HepG2 (cell line): ENCODE data around the gene STN1. TPM values are rescaled to one million over a fixed set of nuclear protein-coding genes. Genes with fewer than 3 reads are reported as not detected.

Source experiments
- ATAC-seq: fragments of 200-7000 bp; cut with Tn5 transposase; 3 replicates; pipeline ENCODE4 v1.9.1; 2020; ENCODE audit warnings: mild to moderate bottlenecking, moderate library complexity
- BruUV-seq: library from RNA; stranded (reverse); fragments of 400-500 nt; replicated peaks from 2 replicates; lab custom pipeline; 2021; lab: Mats Ljungman, UMichigan
- CTCF ChIA-PET: fragments of 300-600 bp; formaldehyde crosslinking; extraction: SDS; loops from one replicate; lab custom pipeline; 2021; ENCODE audit warnings: low total read pairs, inconsistent platforms, low intra/inter-chr PET ratio; lab: Yijun Ruan, JAX
- POLR2A ChIA-PET: fragments of 350-600 bp; sonication (Branson Sonifier 250); formaldehyde crosslinking; loops from one replicate; lab custom pipeline; 2020; ENCODE audit warnings: antibody characterized with exemption, inconsistent platforms; lab: Yijun Ruan, JAX
- DNase-seq: peaks from one replicate; pipeline ENCODE4 v3.0.0-alpha.2; 2015; ENCODE audit warnings: low spot score
- FAIRE-seq: peaks from 3 replicates; lab custom pipeline; 2011; peaks lifted over from hg19 to GRCh38; lab: Jason Lieb, UNC
- H2AFZ ChIP-seq: one replicate; pipeline ENCODE4 v1.6.1; 2011; ENCODE audit warnings: low read length, inconsistent platforms
- H3K27ac ChIP-seq: fragments of 300-600 bp; 3 replicates; pipeline ENCODE4 v1.8.0; 2011; ENCODE audit warnings: mixed run types, mild to moderate bottlenecking, mixed read lengths, low read length, inconsistent platforms; ENCODE audit not compliant: insufficient read depth; ENCODE audit errors: extremely low read length
- H3K27me3 ChIP-seq, 2 experiments: fragments of 200-600 bp in 1 of 2; 2 replicates in 1 of 2; 3 replicates in 1 of 2; pipeline versions ENCODE4 v1.6.0 to v1.8.0; 2011; ENCODE audit warnings: low read length in 2 of 2, mild to moderate bottlenecking in 2 of 2, moderate library complexity in 2 of 2, inconsistent platforms in 1 of 2; ENCODE audit not compliant: insufficient read depth in 2 of 2, control insufficient read depth in 1 of 2
- H3K36me3 ChIP-seq, 2 experiments: fragments of 200-600 bp in 1 of 2; replicated peaks in 1 of 2; 2 replicates in 1 of 2; 3 replicates in 1 of 2; pipeline versions ENCODE4 v1.5.1 to v1.8.0; 2011; ENCODE audit warnings: low read length in 2 of 2, inconsistent platforms in 1 of 2; ENCODE audit not compliant: insufficient read depth in 2 of 2, control insufficient read depth in 1 of 2
- H3K4me1 ChIP-seq: 2 replicates; pipeline ENCODE4 v1.5.1; 2012; ENCODE audit warnings: low read length, inconsistent platforms; ENCODE audit not compliant: insufficient read depth
- H3K4me2 ChIP-seq: 2 replicates; pipeline ENCODE4 v1.6.0; 2011; ENCODE audit warnings: low read depth, low read length, inconsistent platforms
- H3K4me3 ChIP-seq, 3 experiments: fragments of 200-600 bp in 1 of 3; sonication (generic), shearing (Covaris generic) in 1 of 3; replicated peaks in 1 of 3; 2 replicates each; pipeline ENCODE4 v1.5.1; 2011 to 2016; ENCODE audit warnings: low read length in 3 of 3, inconsistent platforms in 2 of 3, low read depth in 2 of 3, mild to moderate bottlenecking in 2 of 3, control low read depth in 1 of 3, mixed read lengths in 1 of 3; ENCODE audit not compliant: insufficient read depth in 1 of 3
- H3K79me2 ChIP-seq: one replicate; pipeline ENCODE4 v1.6.1; 2011; ENCODE audit warnings: low read length, inconsistent platforms; ENCODE audit not compliant: insufficient read depth
- H3K9ac ChIP-seq: 2 replicates; pipeline ENCODE4 v1.6.0; 2011; ENCODE audit warnings: mild to moderate bottlenecking, low read depth, low read length, inconsistent platforms; ENCODE audit not compliant: insufficient read depth
- H3K9me3 ChIP-seq: 2 replicates; pipeline ENCODE4 v1.5.1; 2012; ENCODE audit warnings: mild to moderate bottlenecking, low read length
- H4K20me1 ChIP-seq: 2 replicates; pipeline ENCODE4 v1.6.0; 2011; ENCODE audit warnings: inconsistent platforms, mild to moderate bottlenecking, low read length, moderate library complexity; ENCODE audit not compliant: insufficient read depth
- KDM2A ChIP-seq: sonication (generic); formaldehyde crosslinking; IDR thresholded peaks from 2 replicates; pipeline ENCODE4 v1.4.0; 2020; ENCODE audit warnings: low read depth, missing genetic modification reagents, borderline replicate concordance
- MAF1 ChIP-seq: sonication (generic); formaldehyde crosslinking; IDR thresholded peaks from 2 replicates; pipeline ENCODE4 v1.5.0; 2020; ENCODE audit warnings: missing genetic modification reagents, borderline replicate concordance
- MIXL1 ChIP-seq: IDR thresholded peaks from 2 replicates; pipeline ENCODE4 v1.6.1; 2016
- PLSCR1 ChIP-seq: sonication (generic); formaldehyde crosslinking; IDR thresholded peaks from 2 replicates; pipeline ENCODE4 v1.5.0; 2020; ENCODE audit warnings: missing genetic modification reagents, mild to moderate bottlenecking, borderline replicate concordance
- POLR2G ChIP-seq: fragments of 200-400 bp; formaldehyde crosslinking; IDR thresholded peaks from 2 replicates; pipeline ENCODE4 v1.6.1; 2018; ENCODE audit warnings: mild to moderate bottlenecking, low read depth, low read length, moderate library complexity
- RARG ChIP-seq: sonication (generic); formaldehyde crosslinking; IDR thresholded peaks from 2 replicates; pipeline ENCODE4 v1.4.0; 2020; ENCODE audit warnings: low read depth, mild to moderate bottlenecking, missing genetic modification reagents
- ZNF18 ChIP-seq: sonication (generic); formaldehyde crosslinking; IDR thresholded peaks from 2 replicates; pipeline ENCODE4 v1.8.0; 2022; ENCODE audit warnings: mild to moderate bottlenecking, missing genetic modification reagents; ENCODE audit not compliant: insufficient replicate concordance
- WGBS: methylation state at CpG from one replicate; pipeline ENCODE4 v1.1.6; 2017; ENCODE audit warnings: low lambda C conversion rate; 5-methylcytosine and 5-hydroxymethylcytosine counted together
- in situ Hi-C: cut with HindIII; loops from 2 replicates; pipeline ENCODE4 v1.10.0; 2017; ENCODE audit warnings: low pct_unique_long_range_greater_than_20kb; ENCODE audit not compliant: extremely low pct_ligation_motif_present
- intact Hi-C: fragments of 100-400 bp; cut with micrococcal nuclease; formaldehyde crosslinking; loops from one replicate; pipeline ENCODE4 v1.10.0; 2022; ENCODE audit not compliant: unreplicated experiment
- polyA plus RNA-seq, 8 experiments: library from polyadenylated mRNA; depleted of rRNA in 3 of 8; stranded (reverse) in 7 of 8; unstranded in 1 of 8; fragments of >200 nt; fragmentation: Illumina TruSeq in 4 of 8; extraction: Trizol in 4 of 8; gene quantifications; 2 replicates each; pipeline versions ENCODE4 v1.2.1 to v1.2.3, GENCODE V29; 2011 to 2016; ENCODE audit warnings: low read depth in 4 of 8, missing spikeins in 1 of 8, mixed read lengths in 1 of 8; ENCODE audit not compliant: insufficient read depth in 1 of 8
- total RNA-seq, 5 experiments: library from RNA; depleted of rRNA; stranded (reverse); fragments of >200 nt; fragmentation: Illumina TruSeq; extraction: Trizol; gene quantifications; 2 replicates each; pipeline ENCODE4 v1.2.3, GENCODE V29; 2016; ENCODE audit warnings: low read depth in 1 of 5

Gene STN1
- total and polyA plus RNA-seq, 2 of the 13 experiments (the other 11 are each of a cell fraction or from before 2014, with no cell fraction given), result 17.6 to 22.7 TPM

GRCh38 chr10:103930449-103930848 lies 12.5 kb upstream of the STN1 start:
- 91% methylated on average over 1 of the region's 1 CpG for WGBS
- Histone ChIP-seq H3K36me3 (no peaks in the 10 kb centered on the region), H3K9ac (no peak overlapping the region), H3K4me3 (no peak overlapping the region), H3K27me3 (no peaks in the 10 kb centered on the region; a peak in 1 of 5 replicates), H2AFZ (no peak overlapping the region), H3K4me1 (peaks cover 13% of the 10 kb centered on the region), H3K79me2 (no peaks in the 10 kb centered on the region), H3K27ac (no peak overlapping the region), H4K20me1 (no peaks in the 10 kb centered on the region), H3K4me2 (no peak overlapping the region), H3K9me3 (no peaks in the 10 kb centered on the region)
- BruUV-seq, result no TSS peak
- no peak for FAIRE-seq
- TF ChIP-seq PLSCR1 (CRISPR knock-in tag), result no peak
- no peak for TF ChIP-seq ZNF18 (CRISPR knock-in tag)
- no peak for TF ChIP-seq POLR2G
- no peak for TF ChIP-seq MAF1 (CRISPR knock-in tag)
- TF ChIP-seq KDM2A (CRISPR knock-in tag), result no peak
- TF ChIP-seq MIXL1, result no peak
- TF ChIP-seq RARG (CRISPR knock-in tag), result no peak
- ChIA-PET POLR2A (no interaction called here), CTCF (no interaction called here)
- intact Hi-C loops (no loop called here), in situ Hi-C loops (no loop called here)
- DNase-seq, result no peak
- no peak for ATAC-seq
